Epithelial cell of prostate (primary cell): ENCODE data around the gene CFL1.

Experiments
- DNase-seq: peaks from one replicate; pipeline ENCODE4 v3.0.0-alpha.2; 2011; ENCODE audit warnings: low read depth, low spot score
- H3K27ac ChIP-seq: fragments of 450-650 bp; 2 replicates; pipeline ENCODE4 v1.5.1; 2017; ENCODE audit warnings: mild to moderate bottlenecking

CFL1 gene

DNA sequence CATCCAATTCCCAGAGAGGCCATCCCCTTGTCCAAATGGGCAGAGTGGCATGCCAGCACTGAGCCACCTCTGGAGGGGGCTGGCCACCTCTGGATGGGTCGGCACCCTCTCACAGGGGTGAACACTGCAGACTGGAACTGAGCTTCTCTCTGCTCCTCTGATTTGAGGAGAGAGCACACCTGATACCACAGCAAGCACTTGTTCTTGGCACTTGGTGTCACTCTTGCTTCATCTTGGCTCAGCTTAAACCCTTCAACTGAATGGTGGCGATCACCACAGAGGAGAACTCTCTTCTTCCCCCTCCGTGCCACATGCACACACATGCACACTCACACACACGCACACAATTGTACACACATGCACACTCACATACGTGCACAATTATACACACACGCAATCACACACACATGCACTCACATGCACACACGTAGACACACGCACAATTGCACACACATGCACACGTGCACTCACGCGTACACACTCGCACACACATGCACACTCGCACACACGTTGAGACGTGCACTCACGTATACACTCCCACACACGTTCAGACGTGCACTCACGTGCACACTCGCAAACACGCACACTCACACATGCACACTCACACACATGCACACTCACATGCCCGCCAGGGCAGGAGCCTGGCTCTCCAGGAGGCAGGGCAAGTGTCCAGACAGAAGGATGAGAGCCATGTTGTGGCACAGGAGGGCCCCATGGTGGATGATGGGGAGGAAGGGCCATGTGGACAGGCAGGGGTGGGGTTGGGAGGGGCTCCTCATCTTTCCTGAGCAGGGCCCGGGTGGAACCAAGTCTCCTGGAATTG lies 47.7 kb downstream of the CFL1 start:
- no peak for DNase-seq
- H3K27ac ChIP-seq = no peak overlapping the region

DNA sequence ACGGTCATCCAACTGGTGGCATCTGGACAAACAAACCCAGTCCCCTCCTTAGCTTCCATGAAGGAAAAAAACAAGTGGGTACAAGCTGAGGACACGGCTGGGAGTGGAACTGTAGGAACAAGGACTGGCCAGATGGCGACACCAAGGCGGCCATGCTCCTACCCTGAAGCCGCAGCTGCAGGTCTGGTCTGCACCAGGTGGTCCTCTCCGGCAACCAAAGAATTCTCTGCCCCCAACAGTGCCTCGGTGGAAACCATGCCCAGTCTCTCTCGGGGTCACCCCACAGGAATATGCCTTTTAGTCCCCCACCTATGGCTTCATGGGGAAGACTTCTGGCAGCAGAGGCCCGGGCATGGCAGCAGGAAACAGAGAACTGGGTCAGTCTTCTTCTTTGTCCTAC lies 48.5 kb downstream of the CFL1 start:
- no peak for DNase-seq
- H3K27ac ChIP-seq = no peak overlapping the region

DNA sequence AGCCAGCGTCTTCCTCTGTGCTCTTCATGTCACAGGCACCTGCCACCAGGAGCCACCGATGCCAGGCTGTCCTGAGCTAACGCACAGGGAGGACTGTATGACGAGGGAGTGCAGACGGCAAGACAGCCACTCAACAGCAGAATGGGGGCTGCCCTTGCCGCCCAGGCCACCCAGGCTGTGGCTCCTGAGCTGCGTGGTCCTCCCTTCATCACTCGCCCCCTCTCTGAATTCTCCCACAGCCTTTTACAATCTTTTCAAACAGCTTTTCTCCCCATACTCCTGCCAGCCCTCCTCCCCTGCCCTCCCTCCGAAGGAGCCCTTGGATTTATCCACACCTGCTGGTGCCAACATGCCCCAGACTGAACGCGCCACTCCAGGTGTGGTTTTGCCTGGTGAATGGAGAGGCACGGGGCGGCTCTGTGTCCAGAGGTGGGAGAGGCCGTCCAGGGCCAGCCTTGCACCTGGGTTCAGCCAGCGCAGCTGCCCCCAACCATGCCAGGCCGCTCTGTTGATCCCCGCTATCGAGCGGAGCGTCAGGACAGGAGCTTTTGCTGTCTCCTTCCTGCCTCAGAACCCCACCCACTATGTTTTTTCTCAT lies 49.1 kb downstream of the CFL1 start:
- no peak overlapping the region for H3K27ac ChIP-seq
- DNase-seq = no peak

DNA sequence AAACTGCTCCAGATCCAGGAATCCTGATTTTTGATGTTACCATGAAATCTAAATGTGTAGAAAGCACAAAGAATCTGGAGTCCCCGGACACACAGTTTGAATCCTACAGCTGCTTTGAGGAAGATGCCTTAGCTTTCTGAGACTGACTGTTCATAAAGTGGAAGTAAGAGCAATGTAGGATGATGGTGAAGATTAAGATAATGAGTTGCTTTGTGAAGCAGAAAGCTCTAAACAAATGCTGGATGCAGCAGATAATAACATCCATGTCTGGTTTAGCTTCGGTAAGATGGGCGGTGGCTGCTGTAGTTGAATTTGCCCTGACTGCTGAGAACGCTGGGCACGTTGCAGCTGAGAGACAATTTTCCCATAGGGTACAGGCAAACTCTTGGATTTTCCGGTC lies 51.0 kb downstream of the CFL1 start:
- H3K27ac ChIP-seq = no peak overlapping the region
- DNase-seq = no peak
